GM18517 (cell line): ENCODE measurements around the gene C2CD4B.

Experiments
- ATAC-seq: cut with Tn5 transposase; IDR thresholded peaks from one replicate; pipeline ENCODE4 v1.9.1; 2021; ENCODE audit warnings: mild to moderate bottlenecking, moderate library complexity; ENCODE audit not compliant: unreplicated experiment

The C2CD4B gene

GRCh38 chr15:62119874-62120273 lies 45.2 kb downstream of the C2CD4B start:
- ATAC-seq: no peak

- no peak for ATAC-seq
Measured at GRCh38 chr15:62119227-62119864, 45.7 kb downstream of the C2CD4B start.

GRCh38 chr15:62118520-62119226 lies 46.4 kb downstream of the C2CD4B start:
- ATAC-seq: no peak

GRCh38 chr15:62115847-62116246 lies 49.2 kb downstream of the C2CD4B start:
- ATAC-seq: no peak
